HepG2 (cell line): ENCODE measurements around the gene PLIN1. TPM values are rescaled to one million over a fixed set of nuclear protein-coding genes. Genes with fewer than 3 reads are reported as not detected.

Experiments used
- ATAC-seq: fragments of 200-7000 bp; cut with Tn5 transposase; 3 replicates; pipeline ENCODE4 v1.9.1; 2020; ENCODE audit warnings: mild to moderate bottlenecking, moderate library complexity
- BruUV-seq: library from RNA; stranded (reverse); fragments of 400-500 nt; replicated peaks from 2 replicates; lab custom pipeline; 2021; lab: Mats Ljungman, UMichigan
- CTCF ChIA-PET: fragments of 300-600 bp; formaldehyde crosslinking; extraction: SDS; loops from one replicate; lab custom pipeline; 2021; ENCODE audit warnings: low total read pairs, inconsistent platforms, low intra/inter-chr PET ratio; lab: Yijun Ruan, JAX
- POLR2A ChIA-PET: fragments of 350-600 bp; sonication (Branson Sonifier 250); formaldehyde crosslinking; loops from one replicate; lab custom pipeline; 2020; ENCODE audit warnings: antibody characterized with exemption, inconsistent platforms; lab: Yijun Ruan, JAX
- DNase-seq: peaks from one replicate; pipeline ENCODE4 v3.0.0-alpha.2; 2015; ENCODE audit warnings: low spot score
- FAIRE-seq: peaks from 3 replicates; lab custom pipeline; 2011; peaks lifted over from hg19 to GRCh38; lab: Jason Lieb, UNC
- H2AFZ ChIP-seq: one replicate; pipeline ENCODE4 v1.6.1; 2011; ENCODE audit warnings: low read length, inconsistent platforms
- H3K27ac ChIP-seq: fragments of 300-600 bp; 3 replicates; pipeline ENCODE4 v1.8.0; 2011; ENCODE audit warnings: mixed run types, mild to moderate bottlenecking, mixed read lengths, low read length, inconsistent platforms; ENCODE audit not compliant: insufficient read depth; ENCODE audit errors: extremely low read length
- H3K27me3 ChIP-seq, 2 experiments: fragments of 200-600 bp in 1 of 2; 2 replicates in 1 of 2; 3 replicates in 1 of 2; pipeline versions ENCODE4 v1.6.0 to v1.8.0; 2011; ENCODE audit warnings: low read length in 2 of 2, mild to moderate bottlenecking in 2 of 2, moderate library complexity in 2 of 2, inconsistent platforms in 1 of 2; ENCODE audit not compliant: insufficient read depth in 2 of 2, control insufficient read depth in 1 of 2
- H3K36me3 ChIP-seq, 2 experiments: fragments of 200-600 bp in 1 of 2; replicated peaks in 1 of 2; 2 replicates in 1 of 2; 3 replicates in 1 of 2; pipeline versions ENCODE4 v1.5.1 to v1.8.0; 2011; ENCODE audit warnings: low read length in 2 of 2, inconsistent platforms in 1 of 2; ENCODE audit not compliant: insufficient read depth in 2 of 2, control insufficient read depth in 1 of 2
- H3K4me1 ChIP-seq: 2 replicates; pipeline ENCODE4 v1.5.1; 2012; ENCODE audit warnings: low read length, inconsistent platforms; ENCODE audit not compliant: insufficient read depth
- H3K4me2 ChIP-seq: 2 replicates; pipeline ENCODE4 v1.6.0; 2011; ENCODE audit warnings: low read depth, low read length, inconsistent platforms
- H3K4me3 ChIP-seq, 3 experiments: fragments of 200-600 bp in 1 of 3; sonication (generic), shearing (Covaris generic) in 1 of 3; replicated peaks in 1 of 3; 2 replicates each; pipeline ENCODE4 v1.5.1; 2011 to 2016; ENCODE audit warnings: low read length in 3 of 3, inconsistent platforms in 2 of 3, low read depth in 2 of 3, mild to moderate bottlenecking in 2 of 3, control low read depth in 1 of 3, mixed read lengths in 1 of 3; ENCODE audit not compliant: insufficient read depth in 1 of 3
- H3K79me2 ChIP-seq: one replicate; pipeline ENCODE4 v1.6.1; 2011; ENCODE audit warnings: low read length, inconsistent platforms; ENCODE audit not compliant: insufficient read depth
- H3K9ac ChIP-seq: 2 replicates; pipeline ENCODE4 v1.6.0; 2011; ENCODE audit warnings: mild to moderate bottlenecking, low read depth, low read length, inconsistent platforms; ENCODE audit not compliant: insufficient read depth
- H3K9me3 ChIP-seq: 2 replicates; pipeline ENCODE4 v1.5.1; 2012; ENCODE audit warnings: mild to moderate bottlenecking, low read length
- H4K20me1 ChIP-seq: 2 replicates; pipeline ENCODE4 v1.6.0; 2011; ENCODE audit warnings: inconsistent platforms, mild to moderate bottlenecking, low read length, moderate library complexity; ENCODE audit not compliant: insufficient read depth
- CHD4 ChIP-seq: fragments of 200-600 bp; sonication (generic); IDR thresholded peaks from 2 replicates; pipeline ENCODE4 v1.7.0; 2017; ENCODE audit warnings: mild to moderate bottlenecking, low read length, borderline replicate concordance
- CTCF ChIP-seq: sonication (generic); formaldehyde crosslinking; IDR thresholded peaks from 2 replicates; pipeline ENCODE4 v1.5.0; 2020; ENCODE audit warnings: mild to moderate bottlenecking, missing genetic modification reagents, moderate library complexity
- HNRNPL ChIP-seq: fragments of 200-400 bp; formaldehyde crosslinking; IDR thresholded peaks from 2 replicates; pipeline ENCODE4 v1.6.1; 2017; ENCODE audit warnings: mild to moderate bottlenecking, low read depth, low read length
- HOXA7 ChIP-seq: sonication (generic); formaldehyde crosslinking; IDR thresholded peaks from 2 replicates; pipeline ENCODE4 v1.8.1; 2022; ENCODE audit warnings: mild to moderate bottlenecking, missing genetic modification reagents, moderate library complexity
- HOXD1 ChIP-seq: sonication (generic); formaldehyde crosslinking; IDR thresholded peaks from 2 replicates; pipeline ENCODE4 v1.5.0; 2020; ENCODE audit warnings: missing genetic modification reagents
- NPAS2 ChIP-seq: sonication (generic); formaldehyde crosslinking; IDR thresholded peaks from 2 replicates; pipeline ENCODE4 v1.8.0; 2022; ENCODE audit warnings: mild to moderate bottlenecking, missing genetic modification reagents, borderline replicate concordance
- PAWR ChIP-seq: sonication (generic); formaldehyde crosslinking; IDR thresholded peaks from 2 replicates; pipeline ENCODE4 v1.4.0; 2020; ENCODE audit warnings: missing genetic modification reagents, mild to moderate bottlenecking, borderline replicate concordance
- PHB2 ChIP-seq: fragments of 450-650 bp; IDR thresholded peaks from 2 replicates; pipeline ENCODE4 v1.6.1; 2018; ENCODE audit not compliant: partially characterized antibody
- PLRG1 ChIP-seq: fragments of 450-650 bp; conservative IDR thresholded peaks from 2 replicates; pipeline ENCODE4 v1.6.1; 2016
- PPARG ChIP-seq: conservative IDR thresholded peaks from 2 replicates; pipeline ENCODE4 v1.6.1; 2016; ENCODE audit warnings: missing biosample characterization, missing genetic modification reagents
- RXRA ChIP-seq: sonication (generic); formaldehyde crosslinking; IDR thresholded peaks from 2 replicates; pipeline ENCODE4 v1.5.1; 2020; ENCODE audit warnings: missing genetic modification reagents
- SP4 ChIP-seq: sonication (generic); formaldehyde crosslinking; IDR thresholded peaks from 2 replicates; pipeline ENCODE4 v1.8.1; 2023; ENCODE audit warnings: mild to moderate bottlenecking, missing genetic modification reagents
- XRCC5 ChIP-seq: fragments of 200-400 bp; formaldehyde crosslinking; optimal IDR thresholded peaks from 2 replicates; pipeline ENCODE3; 2017; ENCODE audit warnings: mild to moderate bottlenecking, low read length
- ZNF263 ChIP-seq: sonication (generic); formaldehyde crosslinking; IDR thresholded peaks from 2 replicates; pipeline ENCODE4 v1.4.0; 2020; ENCODE audit warnings: missing genetic modification reagents
- ZNF503 ChIP-seq: sonication (generic); formaldehyde crosslinking; IDR thresholded peaks from 2 replicates; pipeline ENCODE4 v1.4.0; 2020; ENCODE audit warnings: missing genetic modification reagents
- ZNF563 ChIP-seq: sonication (generic); formaldehyde crosslinking; IDR thresholded peaks from 2 replicates; pipeline ENCODE4 v1.8.0; 2022; ENCODE audit warnings: mild to moderate bottlenecking, moderate library complexity, missing genetic modification reagents
- ZNF570 ChIP-seq: sonication (generic); formaldehyde crosslinking; IDR thresholded peaks from 2 replicates; pipeline ENCODE4 v1.4.0; 2020; ENCODE audit warnings: mild to moderate bottlenecking, missing genetic modification reagents, borderline replicate concordance
- ZNF780A ChIP-seq: sonication (generic); formaldehyde crosslinking; IDR thresholded peaks from 2 replicates; pipeline ENCODE4 v1.8.0; 2022; ENCODE audit warnings: mild to moderate bottlenecking, missing genetic modification reagents, moderate library complexity
- ZSCAN22 ChIP-seq: sonication (generic); formaldehyde crosslinking; IDR thresholded peaks from 2 replicates; pipeline ENCODE4 v1.4.0; 2020; ENCODE audit warnings: mild to moderate bottlenecking, missing genetic modification reagents
- ZZZ3 ChIP-seq: sonication (generic); formaldehyde crosslinking; IDR thresholded peaks from 2 replicates; pipeline ENCODE4 v1.4.0; 2020; ENCODE audit warnings: missing genetic modification reagents, mild to moderate bottlenecking, borderline replicate concordance
- WGBS: methylation state at CpG from one replicate; pipeline ENCODE4 v1.1.6; 2017; ENCODE audit warnings: low lambda C conversion rate; 5-methylcytosine and 5-hydroxymethylcytosine counted together
- in situ Hi-C: cut with HindIII; loops from 2 replicates; pipeline ENCODE4 v1.10.0; 2017; ENCODE audit warnings: low pct_unique_long_range_greater_than_20kb; ENCODE audit not compliant: extremely low pct_ligation_motif_present
- intact Hi-C: fragments of 100-400 bp; cut with micrococcal nuclease; formaldehyde crosslinking; loops from one replicate; pipeline ENCODE4 v1.10.0; 2022; ENCODE audit not compliant: unreplicated experiment
- polyA plus RNA-seq, 8 experiments: library from polyadenylated mRNA; depleted of rRNA in 3 of 8; stranded (reverse) in 7 of 8; unstranded in 1 of 8; fragments of >200 nt; fragmentation: Illumina TruSeq in 4 of 8; extraction: Trizol in 4 of 8; gene quantifications; 2 replicates each; pipeline versions ENCODE4 v1.2.1 to v1.2.3, GENCODE V29; 2011 to 2016; ENCODE audit warnings: low read depth in 4 of 8, missing spikeins in 1 of 8, mixed read lengths in 1 of 8; ENCODE audit not compliant: insufficient read depth in 1 of 8
- total RNA-seq, 5 experiments: library from RNA; depleted of rRNA; stranded (reverse); fragments of >200 nt; fragmentation: Illumina TruSeq; extraction: Trizol; gene quantifications; 2 replicates each; pipeline ENCODE4 v1.2.3, GENCODE V29; 2016; ENCODE audit warnings: low read depth in 1 of 5

PLIN1 gene
- total and polyA plus RNA-seq, 2 of the 13 experiments (the other 11 are each of a cell fraction or from before 2014, with no cell fraction given) = 0.74 to 1.2 TPM

- ATAC-seq = peak; percentile 62
- no peak overlapping the region for H3K4me3 ChIP-seq
- no TSS peak for BruUV-seq
- no peak overlapping the region for H3K27ac ChIP-seq
- POLR2A ChIA-PET = no interaction called here
- H3K9me3 ChIP-seq = no peaks in the 10 kb centered on the region
- H3K36me3 ChIP-seq = no peaks in the 10 kb centered on the region
- H3K4me1 ChIP-seq = peaks cover 29% of the 10 kb centered on the region
- peaks cover 1 to 2% of the 10 kb centered on the region in 2 experiments; a peak in 2 of 5 replicates for H3K27me3 ChIP-seq
- FAIRE-seq = no peak
- intact Hi-C loops (no loop called here), in situ Hi-C loops (no loop called here)
- CTCF ChIA-PET = no interaction called here
- H3K79me2 ChIP-seq = no peaks in the 10 kb centered on the region
- H2AFZ ChIP-seq = no peak overlapping the region
- 24% methylated on average over 2 of the region's 2 CpGs for WGBS
- H3K4me2 ChIP-seq = no peak overlapping the region
- DNase-seq = no peak
- TF ChIP-seq HOXA7 (CRISPR knock-in tag) = no peak
- TF ChIP-seq ZNF503 = no peak
- no peak for TF ChIP-seq PHB2
- TF ChIP-seq ZNF780A = no peak
- no peak for TF ChIP-seq CHD4
- no peak for TF ChIP-seq HNRNPL
- no peak for TF ChIP-seq NPAS2 (CRISPR knock-in tag)
- no peak for TF ChIP-seq ZZZ3 (CRISPR knock-in tag)
- TF ChIP-seq PLRG1 = no peak
- TF ChIP-seq PPARG (CRISPR knock-in tag) = no peak
- TF ChIP-seq ZNF263 = no peak
- TF ChIP-seq SP4 (CRISPR knock-in tag) = no peak
- TF ChIP-seq CTCF = no peak
- TF ChIP-seq XRCC5 = no peak
- TF ChIP-seq PAWR = no peak
- TF ChIP-seq HOXD1 (CRISPR knock-in tag) = no peak
- TF ChIP-seq ZSCAN22 (CRISPR knock-in tag) = no peak
- no peak for TF ChIP-seq ZNF570 (CRISPR knock-in tag)
- no peak for TF ChIP-seq ZNF563 (CRISPR knock-in tag)
- no peak for TF ChIP-seq RXRA (CRISPR knock-in tag)
- TF ChIP-seq, all 625 proteins: peak for 0
- Histone ChIP-seq H3K9ac (no peak overlapping the region), H4K20me1 (no peaks in the 10 kb centered on the region)
These were observed 18.6 kb downstream of the PLIN1 start for GRCh38 chr15:89660556-89660955.
